ENCODE results near the gene ANKS1B.

Gene ANKS1B

DNA sequence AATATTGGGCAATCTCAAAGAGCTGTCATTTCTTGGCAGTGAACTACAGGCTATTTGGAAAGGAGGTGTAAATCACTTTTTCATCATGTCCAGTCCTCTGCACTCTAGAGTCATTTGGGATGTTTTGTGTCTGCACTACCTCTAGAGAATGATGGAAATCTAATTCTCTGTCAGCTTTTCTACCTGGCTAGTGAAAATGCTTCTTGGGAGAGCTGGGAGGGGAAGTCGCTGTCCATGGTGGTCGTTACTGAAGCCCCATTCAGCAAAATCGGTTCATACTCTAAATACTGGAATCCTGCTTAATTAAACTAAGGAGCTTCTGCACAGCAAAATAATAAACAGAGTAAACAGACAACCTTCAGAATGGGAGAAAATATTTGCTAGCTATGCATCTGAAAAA lies 1087.8 kb downstream of the ANKS1B start:
- DNase-seq = no peak

DNA sequence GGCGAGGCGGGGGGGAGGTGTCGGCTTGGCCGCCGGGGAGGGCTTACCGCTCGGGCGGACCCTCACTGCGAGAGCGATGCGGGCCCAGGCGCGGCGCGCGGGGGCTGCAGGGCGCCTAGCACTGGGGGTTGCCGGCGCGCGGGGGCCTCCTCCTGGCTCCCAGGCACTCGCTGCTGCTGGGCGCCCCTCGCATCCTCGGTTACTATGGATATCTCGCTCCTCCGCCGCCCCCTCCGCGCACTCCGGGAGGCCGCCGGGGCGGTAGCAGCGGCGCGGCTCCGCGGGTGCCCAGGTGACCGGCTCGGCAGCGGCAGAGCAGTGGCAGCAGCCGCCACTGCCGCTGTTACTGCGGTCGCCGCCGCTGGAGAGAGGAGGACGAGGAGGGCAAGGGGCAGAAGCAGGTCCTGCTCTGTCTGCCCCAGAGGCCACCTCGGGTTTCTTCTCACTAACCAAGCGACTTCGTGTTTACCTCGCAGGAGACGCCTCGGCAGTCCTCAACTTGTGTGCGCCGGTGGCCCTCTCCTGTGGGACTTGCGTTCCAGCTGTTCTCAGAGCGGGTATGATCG lies 1089.6 kb downstream of the ANKS1B start:
- peak; percentile 80 for DNase-seq

DNA sequence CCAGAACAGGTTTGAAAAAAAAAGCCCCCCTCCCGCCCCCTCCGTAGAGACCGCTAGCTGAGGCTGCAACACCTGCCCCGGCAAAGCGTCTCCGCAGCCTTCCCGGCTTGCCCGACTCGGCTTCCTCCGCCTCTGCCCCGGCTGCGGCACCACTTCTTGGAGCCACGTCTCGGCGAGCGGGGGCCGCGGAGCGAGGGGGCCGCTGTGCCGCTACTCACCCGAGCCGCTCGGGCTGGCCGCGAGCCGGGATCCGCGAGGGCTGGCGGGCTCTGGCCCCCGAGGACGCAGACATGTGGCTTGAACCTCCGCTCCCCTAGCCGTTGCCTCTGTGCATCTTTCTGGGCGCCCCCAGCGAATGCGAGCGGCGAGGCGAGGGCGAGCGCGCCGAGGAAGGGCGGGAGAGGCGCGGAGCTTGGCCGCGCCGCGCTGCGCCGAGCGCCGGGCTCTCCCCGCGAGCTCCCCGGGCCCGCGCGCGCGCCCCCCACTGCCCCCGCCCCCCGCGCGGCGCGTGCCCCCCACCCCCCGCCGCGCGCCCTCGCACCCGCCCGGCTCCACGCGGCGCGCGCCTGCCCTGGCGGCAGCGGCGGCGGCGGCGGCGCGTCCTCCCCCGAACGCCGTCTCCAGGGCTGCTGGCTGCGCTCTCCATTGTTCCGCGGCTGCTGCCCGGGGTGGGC lies 1090.2 kb downstream of the ANKS1B start:
- DNase-seq = peak; percentile 80

DNA sequence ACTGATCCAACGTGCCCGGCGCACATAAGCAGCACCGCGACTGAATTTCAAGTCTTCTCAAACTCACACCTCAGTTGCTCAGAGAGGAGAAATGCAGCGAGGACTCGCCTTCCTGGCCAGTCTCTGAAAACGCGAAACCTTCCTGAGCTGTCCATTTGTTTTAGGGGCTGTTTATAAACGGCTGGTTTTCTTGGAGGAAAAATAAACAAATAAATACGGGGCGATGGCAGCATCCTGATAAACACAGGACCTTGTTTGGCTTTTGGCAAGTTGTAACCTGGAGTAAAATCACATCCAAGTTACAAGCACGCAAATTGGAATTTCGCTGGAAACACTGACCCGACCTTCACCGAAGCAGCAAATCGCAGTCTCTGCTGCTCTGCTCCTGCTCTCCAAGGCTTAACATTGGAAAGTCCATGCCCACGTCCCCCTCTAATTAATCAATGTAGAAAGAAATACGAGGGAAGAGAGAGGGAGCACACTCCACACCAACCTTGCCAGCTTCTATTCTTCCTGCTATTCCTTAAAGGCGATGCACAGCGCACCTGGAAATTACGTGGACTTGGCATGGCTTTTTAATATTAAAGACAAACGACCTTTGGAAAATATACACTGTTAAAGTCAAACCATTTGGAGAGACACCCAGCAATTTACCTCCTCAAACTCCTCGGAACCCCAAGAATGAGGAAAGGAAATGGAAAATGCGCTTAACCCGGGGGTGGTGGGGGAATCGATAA lies 1090.9 kb downstream of the ANKS1B start:
- peak; percentile 38 for DNase-seq

DNA sequence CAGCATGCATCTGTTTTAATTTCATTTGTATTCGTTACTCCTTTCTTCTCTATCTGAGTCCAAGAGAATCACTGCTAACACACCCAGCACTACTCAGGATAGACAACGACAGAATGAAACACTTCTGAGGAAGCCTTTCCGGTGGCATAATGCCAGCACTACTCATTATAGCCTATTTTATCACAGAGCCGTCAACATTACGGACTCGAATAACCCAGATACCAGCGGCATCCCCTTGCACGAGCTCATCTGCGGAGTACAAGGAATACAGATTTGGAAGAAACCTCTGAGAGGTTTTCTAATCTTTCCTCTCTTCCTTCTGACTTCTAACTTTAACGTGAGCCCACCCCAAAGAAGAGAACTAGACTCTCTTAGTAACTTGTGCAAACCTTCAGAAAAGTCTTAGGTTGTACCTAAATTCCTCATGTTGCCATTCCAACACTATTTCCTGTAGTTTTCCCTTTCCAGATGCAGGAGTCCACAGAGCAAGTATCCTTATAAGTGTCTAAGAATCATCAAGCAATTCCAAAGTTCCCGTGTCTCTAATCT lies 1091.5 kb downstream of the ANKS1B start:
- DNase-seq = peak; percentile 68

DNA sequence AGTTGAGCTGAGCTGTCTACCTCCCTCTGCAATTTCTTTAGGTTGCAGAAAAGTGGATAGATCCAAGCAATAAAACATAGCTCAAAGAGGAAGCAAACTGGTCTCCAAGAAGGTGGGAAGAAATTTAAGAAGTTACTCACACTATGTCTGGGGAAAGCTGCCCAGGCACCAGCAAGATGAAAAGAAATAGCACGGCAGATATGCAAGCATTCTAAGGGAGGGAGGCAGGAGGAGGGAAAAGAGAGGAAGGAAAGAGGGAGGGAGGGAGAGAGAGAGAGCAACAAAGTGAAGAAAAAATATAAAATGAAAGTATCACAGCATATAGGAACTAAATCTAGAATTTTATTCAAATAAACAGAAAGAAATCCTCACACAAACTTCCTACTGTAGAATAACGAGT lies 1099.0 kb downstream of the ANKS1B start:
- DNase-seq = no peak

DNA sequence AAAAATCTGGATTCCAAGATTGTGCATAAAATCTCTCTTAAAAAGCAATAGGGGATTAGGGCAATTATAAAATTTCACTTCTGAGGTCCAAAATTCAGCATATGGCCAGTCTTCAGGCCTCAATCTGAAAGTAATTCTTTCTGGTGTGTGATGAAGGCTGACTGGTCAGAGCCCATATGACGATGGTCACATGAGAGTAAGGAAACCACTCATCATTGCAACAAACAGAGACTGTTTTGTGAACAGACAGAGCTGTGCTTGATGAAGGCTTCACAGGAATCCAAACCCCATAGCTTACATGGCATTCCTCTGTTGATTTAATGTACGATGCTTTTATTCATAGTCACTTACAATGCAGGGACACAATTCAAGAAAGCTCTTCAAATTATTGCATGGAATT lies 1101.5 kb downstream of the ANKS1B start:
- no peak for DNase-seq

DNA sequence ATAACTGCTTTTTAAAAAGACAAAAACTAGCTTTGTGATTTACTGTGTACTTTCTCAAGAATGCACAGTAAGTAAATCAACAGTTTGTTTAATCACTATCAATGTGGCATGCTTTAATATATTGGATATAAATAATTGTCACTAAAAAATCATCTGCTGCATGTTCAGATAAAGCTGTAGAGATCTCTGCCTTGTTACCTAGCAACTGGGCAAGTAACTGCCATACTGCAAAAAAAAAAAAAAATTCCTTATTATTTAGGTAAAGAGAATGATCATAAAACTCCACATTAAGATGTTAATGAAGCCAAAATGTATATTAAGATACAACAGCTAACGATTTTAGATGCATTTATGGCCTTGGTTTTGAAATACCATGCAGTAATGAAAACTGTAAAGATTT lies 1102.2 kb downstream of the ANKS1B start:
- DNase-seq = no peak

DNA sequence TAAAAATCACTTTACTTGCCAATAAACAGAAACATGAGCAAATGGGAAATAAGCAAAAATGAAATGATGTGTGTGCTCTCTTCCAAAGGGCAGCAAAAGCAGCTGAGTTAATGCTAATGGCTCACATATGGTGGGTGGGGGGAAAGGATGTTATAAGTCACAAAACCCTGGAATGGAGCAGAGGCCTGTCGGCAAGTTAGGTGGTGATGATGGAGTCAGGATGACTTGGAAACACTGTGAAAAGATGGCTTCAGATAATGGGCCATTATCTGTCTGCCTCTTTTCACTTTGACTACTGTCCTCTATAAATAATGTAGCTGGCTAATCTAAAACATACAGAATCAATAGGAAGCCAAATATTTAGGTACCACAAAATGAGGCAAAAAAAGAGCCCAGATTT lies 1111.0 kb downstream of the ANKS1B start:
- peak; percentile 66 for DNase-seq

DNA sequence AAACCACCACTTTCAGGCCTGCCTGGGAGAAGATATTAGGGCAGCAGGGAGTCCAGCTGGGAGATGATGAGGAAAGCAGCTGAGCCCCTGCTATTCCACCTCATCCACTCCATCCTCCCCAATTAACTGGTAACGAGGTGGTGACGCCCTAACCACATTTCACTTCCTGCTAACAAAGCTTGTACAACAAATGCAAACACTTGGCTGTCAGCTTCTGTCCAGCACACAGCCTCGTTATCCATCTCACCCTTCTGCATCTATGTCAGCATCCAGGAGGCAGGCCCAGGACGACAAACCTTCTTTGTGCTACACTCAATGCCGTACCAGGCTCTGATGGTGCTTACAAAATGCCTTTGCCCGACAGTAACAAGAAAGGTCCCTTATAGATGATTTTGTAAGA lies 1114.2 kb downstream of the ANKS1B start:
- DNase-seq = peak; percentile 94

DNA sequence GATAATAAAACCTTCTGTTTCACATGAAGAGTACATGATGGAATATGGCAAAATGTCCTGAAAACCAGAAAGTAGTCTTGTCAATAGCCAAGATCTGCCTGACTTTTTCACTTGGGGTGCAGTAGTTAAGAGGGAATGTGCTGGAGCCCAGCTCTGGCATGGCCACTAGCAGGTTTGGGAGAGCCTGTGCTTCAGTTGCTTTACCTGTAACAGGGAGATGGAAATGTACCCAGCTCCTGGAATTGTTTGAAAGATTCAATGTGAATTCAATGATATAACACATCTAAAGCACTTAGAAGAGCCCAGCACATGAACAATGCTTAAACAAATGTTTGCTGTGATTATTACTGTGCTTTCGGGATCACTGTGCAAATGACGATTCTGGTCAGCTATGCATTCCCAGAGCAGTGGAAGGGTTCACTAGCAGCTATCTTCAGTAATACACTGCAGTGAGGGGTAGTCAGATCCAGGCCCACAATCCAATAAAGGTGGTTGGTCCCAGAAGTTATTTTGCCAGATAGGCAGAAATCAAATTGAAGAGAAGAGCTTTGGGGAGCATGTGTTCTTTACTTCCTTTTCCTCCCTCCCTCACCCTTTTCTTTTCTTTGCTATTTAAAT lies 1114.7 kb downstream of the ANKS1B start:
- no peak for DNase-seq

DNA sequence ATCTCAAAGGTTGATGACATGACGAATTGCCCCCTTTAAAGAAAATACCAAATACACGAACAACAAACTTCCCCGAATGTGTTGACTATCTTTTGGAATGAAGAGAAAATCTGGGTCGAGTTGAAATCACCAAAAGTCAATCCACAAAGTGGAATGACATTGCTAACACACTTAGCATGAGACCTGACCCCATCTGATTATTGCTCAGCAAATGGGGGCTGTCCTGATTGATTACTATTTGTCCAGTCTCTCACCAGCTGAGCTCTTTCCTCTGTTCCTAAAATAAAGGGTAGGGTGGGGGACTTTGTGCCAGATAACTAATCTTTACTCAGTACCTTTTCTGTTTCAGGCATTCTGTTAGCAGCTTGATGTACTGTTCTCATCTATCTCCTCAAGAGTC lies 1116.2 kb downstream of the ANKS1B start:
- no peak for DNase-seq

DNA sequence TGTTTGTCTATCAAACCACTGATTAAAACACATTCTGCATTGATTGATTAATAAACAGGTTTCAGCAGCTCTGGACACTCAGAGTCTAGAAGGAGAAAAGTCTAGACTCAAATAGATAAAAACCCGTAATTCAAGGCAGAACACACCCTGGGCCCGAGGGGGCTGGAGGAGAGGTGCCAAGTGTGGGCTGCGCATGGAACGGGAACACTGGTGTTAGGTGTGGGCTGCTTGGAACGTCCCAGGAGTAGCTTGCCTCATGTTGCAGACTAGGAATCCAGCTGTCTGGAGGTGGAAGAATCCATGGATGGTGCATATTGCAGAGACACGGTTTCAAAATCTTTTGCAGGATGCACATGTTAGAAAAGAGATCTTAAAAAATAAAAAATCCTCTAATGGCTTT lies 1116.7 kb downstream of the ANKS1B start:
- no peak for DNase-seq

DNA sequence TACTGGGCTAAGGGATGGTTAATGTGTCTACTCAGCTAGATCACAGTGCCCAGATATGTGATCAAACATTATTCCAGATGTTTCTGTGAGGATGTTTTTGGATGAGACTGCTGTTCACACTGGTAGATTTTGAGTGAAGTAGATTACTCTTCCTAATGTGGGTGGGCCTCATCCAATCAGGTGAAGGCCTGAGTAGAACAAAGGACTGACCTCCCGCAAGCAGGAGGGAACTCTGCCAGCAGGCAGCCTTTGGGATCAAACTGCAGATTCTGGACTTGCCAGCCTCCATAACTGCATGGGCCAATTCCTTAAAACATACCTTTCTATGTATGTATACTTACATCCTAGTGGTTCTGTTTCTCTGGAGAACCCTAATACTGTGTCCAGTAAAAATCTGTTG lies 1120.4 kb downstream of the ANKS1B start:
- DNase-seq = no peak

DNA sequence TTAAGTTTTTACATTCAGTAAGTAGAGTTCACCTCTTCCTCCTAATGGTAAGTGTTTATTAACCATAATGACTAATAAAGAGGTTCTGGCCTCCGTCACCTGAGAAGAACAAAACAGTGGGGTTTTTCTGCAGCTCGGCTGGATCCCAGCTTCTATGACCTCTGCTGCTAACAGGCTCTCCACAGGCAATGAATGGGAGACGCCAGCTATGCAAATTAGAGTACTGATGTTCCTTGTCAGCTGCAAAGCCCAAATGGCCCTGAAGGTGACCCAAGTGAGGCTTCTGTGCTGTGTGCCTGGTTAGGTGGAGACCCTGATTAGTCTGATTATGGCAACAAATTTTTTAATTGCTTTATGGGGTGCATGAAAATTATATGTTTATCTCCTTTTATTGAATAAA lies 1121.6 kb downstream of the ANKS1B start:
- DNase-seq = peak; percentile 62

DNA sequence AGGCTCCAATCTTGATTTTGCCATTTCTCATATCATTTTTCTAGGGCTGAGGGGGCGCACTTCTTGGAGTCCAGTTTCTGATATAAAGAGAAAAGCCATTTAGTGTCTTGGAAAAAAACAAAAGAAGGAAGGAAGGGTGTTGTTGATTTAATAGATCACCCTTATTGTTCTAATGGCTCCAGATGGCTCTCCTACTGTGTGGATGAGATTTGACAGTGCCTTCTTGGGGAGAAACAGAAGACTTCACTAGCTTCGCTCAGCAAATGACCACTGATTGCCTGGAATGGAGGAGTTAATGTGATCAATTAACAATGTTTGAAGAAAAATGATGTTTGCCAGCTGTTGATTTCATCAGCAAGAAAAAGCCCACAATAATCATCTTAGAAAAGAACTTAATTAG lies 1123.5 kb downstream of the ANKS1B start:
- DNase-seq = peak; percentile 26

DNA sequence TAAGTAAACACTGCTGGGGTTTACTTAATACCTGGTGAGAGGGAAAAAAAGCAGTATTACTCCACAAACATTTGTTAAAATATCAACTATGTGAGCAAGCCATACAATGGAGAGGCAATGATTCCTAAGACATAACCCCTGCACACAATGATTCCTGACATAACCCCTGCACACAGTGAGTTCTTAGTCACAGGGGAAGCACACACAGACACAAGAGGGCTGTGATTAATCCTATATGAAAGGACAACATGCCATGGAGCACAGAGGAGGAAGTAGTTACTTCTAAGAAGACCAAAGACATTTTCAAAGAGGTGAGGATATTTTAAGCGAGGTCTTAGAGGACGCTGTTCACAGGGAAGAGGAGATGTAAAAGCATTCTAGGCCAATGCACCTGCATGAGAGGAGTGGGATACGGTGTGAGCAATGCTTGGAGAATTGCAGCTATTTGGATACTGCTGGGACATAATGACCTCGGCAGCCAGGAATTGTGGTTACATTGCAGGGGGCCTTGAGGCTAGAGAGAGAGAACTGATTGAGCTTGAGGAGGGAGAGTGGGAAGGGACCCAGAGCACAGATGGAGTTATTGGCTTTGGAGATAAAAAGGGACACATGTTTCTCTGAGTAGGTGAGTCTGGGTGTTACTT lies 1127.7 kb downstream of the ANKS1B start:
- DNase-seq = peak; percentile 78

DNA sequence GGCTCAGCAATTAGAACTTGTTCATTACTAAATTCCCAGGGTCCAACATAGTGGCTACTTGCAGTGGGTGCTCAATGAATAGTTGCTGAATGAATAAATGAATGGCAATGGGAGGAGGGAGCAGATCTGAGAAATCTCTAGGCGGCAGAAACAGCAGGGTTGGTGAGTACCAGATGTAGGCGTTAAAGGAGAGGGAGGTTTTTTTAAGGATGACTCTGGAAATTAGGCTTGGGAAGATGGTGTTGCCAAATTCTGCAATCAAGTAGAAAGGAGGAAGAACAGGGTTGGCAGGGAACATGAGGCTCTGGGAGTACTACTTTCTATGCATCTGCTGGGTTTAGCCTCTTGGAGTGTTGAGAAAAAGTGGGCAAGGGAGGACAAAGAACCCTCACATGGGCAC lies 1132.6 kb downstream of the ANKS1B start:
- DNase-seq = no peak

DNA sequence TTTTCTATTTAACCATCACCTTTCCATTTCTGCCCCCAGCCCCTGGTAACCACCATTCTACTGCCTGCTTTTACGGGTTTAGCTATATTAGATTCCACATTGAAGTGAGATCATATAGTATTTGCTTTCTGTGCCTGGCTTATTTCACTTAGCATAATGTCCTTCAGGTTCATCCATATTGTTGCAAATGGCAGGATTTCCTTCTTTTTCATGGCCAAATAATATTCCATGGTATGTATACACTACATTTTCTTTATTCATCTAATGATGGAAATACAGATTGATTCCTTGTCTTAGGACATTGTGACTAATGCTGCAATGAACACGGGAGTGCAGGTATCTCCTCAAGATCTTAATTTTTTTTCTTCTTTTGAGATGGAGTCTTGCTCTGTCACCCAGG lies 1137.5 kb downstream of the ANKS1B start:
- DNase-seq = no peak

DNA sequence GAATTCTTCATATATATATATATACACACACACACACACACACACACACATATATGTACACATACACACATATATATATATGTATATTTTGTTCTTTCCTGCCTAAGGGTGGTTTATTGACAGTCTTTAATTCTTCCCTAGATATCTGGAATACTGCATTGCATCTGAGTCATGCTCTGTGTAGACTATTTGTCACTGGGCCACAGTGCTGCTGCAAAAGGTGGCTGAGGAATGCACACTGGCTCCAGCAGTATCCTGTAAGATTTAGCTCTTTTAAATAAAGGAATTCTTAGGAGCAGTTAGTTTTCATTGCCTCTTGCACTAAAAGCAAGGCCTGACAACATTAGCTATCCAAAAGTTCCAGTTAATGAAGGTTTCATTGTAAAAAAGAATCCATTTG lies 1138.8 kb downstream of the ANKS1B start:
- no peak for DNase-seq

DNA sequence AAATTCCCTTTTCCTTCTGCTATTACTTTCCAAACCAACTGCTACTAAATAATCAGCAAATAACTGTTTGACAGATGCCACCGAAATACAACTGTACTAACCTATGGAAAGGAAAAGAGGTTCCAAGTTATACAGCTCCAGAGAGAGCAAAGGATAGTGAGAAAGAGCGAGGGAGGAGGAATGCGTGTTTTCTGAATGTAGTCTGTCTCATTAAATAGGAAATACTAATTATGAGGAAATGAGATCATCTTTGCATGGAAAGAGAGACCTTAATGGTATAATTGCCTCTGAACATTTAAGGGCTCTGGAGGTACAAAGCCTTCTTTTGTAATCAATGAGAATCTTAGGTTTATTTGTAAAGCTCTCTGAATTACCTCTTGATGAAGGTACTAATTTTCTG lies 1144.4 kb downstream of the ANKS1B start:
- peak; percentile 69 for DNase-seq

DNA sequence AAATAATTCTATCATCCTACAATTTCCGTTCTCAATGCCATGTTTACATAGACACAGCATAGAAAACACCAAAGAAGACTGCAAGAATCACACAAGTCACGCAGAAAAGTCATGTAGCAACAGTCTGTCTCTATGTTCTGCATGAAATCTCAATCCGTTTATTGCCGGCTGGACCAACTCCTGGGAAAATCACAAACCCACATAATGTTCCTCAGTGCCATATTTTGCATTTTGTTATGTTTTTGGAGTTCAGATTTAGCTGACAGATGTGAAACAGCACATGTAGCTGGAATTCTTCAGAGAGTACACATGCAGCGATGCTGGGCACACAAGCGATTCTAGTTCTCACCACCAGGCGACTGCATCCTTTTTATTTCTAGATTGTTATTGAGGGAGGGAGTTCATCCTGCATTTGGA lies 1146.5 kb downstream of the ANKS1B start:
- DNase-seq = peak; percentile 45

DNA sequence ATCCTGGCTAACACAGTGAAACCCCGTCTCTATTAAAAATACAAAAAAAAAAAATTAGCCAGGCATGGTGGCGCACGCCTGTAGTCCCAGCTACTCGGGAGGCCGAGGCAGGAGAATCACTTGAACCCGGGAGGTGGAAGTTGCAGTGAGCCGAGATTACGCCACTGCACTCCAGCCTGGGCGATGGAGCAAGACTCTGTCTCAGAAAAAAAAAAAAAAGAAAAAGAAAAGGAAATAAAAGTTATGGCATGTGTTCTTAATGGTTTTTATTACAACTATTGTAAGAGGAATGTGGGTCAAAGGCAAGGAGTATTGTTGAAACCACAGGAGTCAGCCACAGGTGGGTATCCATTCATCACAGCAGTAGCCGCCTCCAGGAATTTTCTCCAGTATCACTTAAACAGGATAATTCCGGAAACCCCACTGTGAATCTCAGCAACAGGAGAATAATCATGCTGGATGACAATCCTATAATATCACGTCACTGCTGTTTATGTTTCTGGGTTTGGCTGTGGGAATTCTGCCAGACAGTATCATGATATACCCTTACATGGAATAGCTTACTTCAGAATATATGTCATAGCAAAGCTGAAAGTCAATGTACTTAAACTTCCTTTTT lies 1147.5 kb downstream of the ANKS1B start:
- DNase-seq = peak; percentile 75

Data from NCI-H69 (cell line).